H1 (cell line): ENCODE data around the gene PRKCA. TPM values are rescaled to one million over a fixed set of nuclear protein-coding genes. Genes with fewer than 3 reads are reported as not detected.

Source experiments
- ATF3 ChIP-seq: IDR thresholded peaks from 2 replicates; pipeline ENCODE4 v1.6.1; 2011; ENCODE audit warnings: low read depth, mild to moderate bottlenecking, low read length; ENCODE audit not compliant: insufficient read depth
- CHD1 ChIP-seq: IDR thresholded peaks from 2 replicates; pipeline ENCODE4 v1.6.1; 2012; ENCODE audit warnings: low read depth, low read length, improper control_type of control experiment
- JUND ChIP-seq: IDR thresholded peaks from 2 replicates; pipeline ENCODE4 v1.6.1; 2011; ENCODE audit warnings: mild to moderate bottlenecking, improper control_type of control experiment, low read length
- RNF2 ChIP-seq: fragments of 200-900, 300-1000 bp; sonication (generic); IDR thresholded peaks from 2 replicates; pipeline ENCODE4 v1.7.1; 2016; ENCODE audit warnings: borderline replicate concordance, low read depth, mild to moderate bottlenecking, antibody characterized with exemption, low read length; ENCODE audit not compliant: poor library complexity, severe bottlenecking; ENCODE audit errors: missing control alignments
- SP4 ChIP-seq: IDR thresholded peaks from 2 replicates; pipeline ENCODE4 v1.6.1; 2012; ENCODE audit warnings: low read length, inconsistent platforms
- polyA plus RNA-seq, 7 experiments: library from polyadenylated mRNA; depleted of rRNA in 3 of 7; stranded (reverse) in 5 of 7; unstranded in 2 of 7; fragments of >200 nt in 5 of 7; fragments of 200-250 nt in 2 of 7; gene quantifications; 1 replicate in 5 of 7; 2 replicates in 1 of 7; 4 replicates in 1 of 7; pipeline versions ENCODE4 v1.2.1 to v1.2.3, GENCODE V29; 2011 to 2013; ENCODE audit warnings: missing spikeins in 2 of 7, mixed read lengths in 2 of 7
- total RNA-seq: library from RNA; stranded (reverse); fragmentation: NEBNext Ultra II Directional; extraction: Animal tissue kit (Norgen Biotek cat#: 25700); gene quantifications from 2 replicates; pipeline ENCODE4 v1.2.1, GENCODE V29; 2021
- TF ChIP-seq, protein P1 (sequence below), 3 experiments: IDR thresholded peaks; 1 replicate in 2 of 3; 2 replicates in 1 of 3; pipeline versions ENCODE4 v1.5.1 to v1.6.1; 2011; ENCODE audit warnings: low read length in 3 of 3, mild to moderate bottlenecking in 3 of 3, inconsistent platforms in 2 of 3, low read depth in 1 of 3, moderate library complexity in 1 of 3; ENCODE audit not compliant: insufficient read depth in 1 of 3; ENCODE audit errors: control extremely low read depth in 1 of 3
- TF ChIP-seq, protein P2 (sequence below): IDR thresholded peaks from 2 replicates; pipeline ENCODE4 v1.6.1; 2012; ENCODE audit warnings: inconsistent platforms

Gene PRKCA
- total and polyA plus RNA-seq, 2 of the 8 experiments (the other 6 are each of a cell fraction or from before 2014, with no cell fraction given): 5.8 to 17.8 TPM

- TF ChIP-seq, protein P1, sequence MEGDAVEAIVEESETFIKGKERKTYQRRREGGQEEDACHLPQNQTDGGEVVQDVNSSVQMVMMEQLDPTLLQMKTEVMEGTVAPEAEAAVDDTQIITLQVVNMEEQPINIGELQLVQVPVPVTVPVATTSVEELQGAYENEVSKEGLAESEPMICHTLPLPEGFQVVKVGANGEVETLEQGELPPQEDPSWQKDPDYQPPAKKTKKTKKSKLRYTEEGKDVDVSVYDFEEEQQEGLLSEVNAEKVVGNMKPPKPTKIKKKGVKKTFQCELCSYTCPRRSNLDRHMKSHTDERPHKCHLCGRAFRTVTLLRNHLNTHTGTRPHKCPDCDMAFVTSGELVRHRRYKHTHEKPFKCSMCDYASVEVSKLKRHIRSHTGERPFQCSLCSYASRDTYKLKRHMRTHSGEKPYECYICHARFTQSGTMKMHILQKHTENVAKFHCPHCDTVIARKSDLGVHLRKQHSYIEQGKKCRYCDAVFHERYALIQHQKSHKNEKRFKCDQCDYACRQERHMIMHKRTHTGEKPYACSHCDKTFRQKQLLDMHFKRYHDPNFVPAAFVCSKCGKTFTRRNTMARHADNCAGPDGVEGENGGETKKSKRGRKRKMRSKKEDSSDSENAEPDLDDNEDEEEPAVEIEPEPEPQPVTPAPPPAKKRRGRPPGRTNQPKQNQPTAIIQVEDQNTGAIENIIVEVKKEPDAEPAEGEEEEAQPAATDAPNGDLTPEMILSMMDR (IDR thresholded peaks at IDR 0.05; ENCODE audit: control extremely low read depth in 1 of 3, insufficient read depth in 1 of 3, low read depth in 1 of 3, low read length in 3 of 3): no peak
- TF ChIP-seq ATF3 (no peak), CHD1 (no peak), RNF2 (no peak), SP4 (no peak), JUND (no peak)
- TF ChIP-seq, protein P2, sequence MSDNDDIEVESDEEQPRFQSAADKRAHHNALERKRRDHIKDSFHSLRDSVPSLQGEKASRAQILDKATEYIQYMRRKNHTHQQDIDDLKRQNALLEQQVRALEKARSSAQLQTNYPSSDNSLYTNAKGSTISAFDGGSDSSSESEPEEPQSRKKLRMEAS: no peak
- TF ChIP-seq, all 59 proteins: peak for 0
These were observed 229.5 kb downstream of the PRKCA start (continued) for GRCh38 chr17:66531851-66532295.
